Left cardiac atrium (tissue), 4 donors: ENCODE results near the gene CAPN2. TPM values are rescaled to one million over a fixed set of nuclear protein-coding genes. Genes with fewer than 3 reads are reported as not detected.
"Not testable (repeated sequence)": the region's sequence is repeated elsewhere in the genome, so short reads cannot be mapped to it uniquely, and the experiment has no call there.

Experiments used
- ATAC-seq, 2 donors: fragments of 200-7000 bp; cut with Tn5 transposase; one replicate each; pipeline ENCODE4 v1.9.1; 2020; ENCODE audit warnings: mild to moderate bottlenecking in 2 of 2, moderate library complexity in 2 of 2
- DNase-seq: peaks from one replicate; pipeline ENCODE4 v3.0.0-alpha.2; 2020
- intact Hi-C, 2 donors: fragments of 100-400 bp; cut with DNase I; formaldehyde crosslinking; loops; one replicate each; pipeline versions ENCODE4 v1.14.1 to v1.15.1; 2022 to 2023
- total RNA-seq, 2 donors: library from RNA; stranded (reverse); fragmentation: NEBNext Ultra II Directional; extraction: Animal tissue kit (Norgen Biotek cat#: 25700); gene quantifications; one replicate each; pipeline ENCODE4 v1.2.1, GENCODE V29; 2021
- donor health status: DM: no; HTN: yes; CAD: no.
- donor health status: DM: no; HTN: yes; CAD: no; lungs with severe emphysema.
- donor health status: DM: yes; HTN: yes; CAD: no.
- donor health status: Dilated cardiomyopathy.

Gene CAPN2
- total RNA-seq, 2 donors from 2014 or later: 89.1 to 107 TPM

DNA sequence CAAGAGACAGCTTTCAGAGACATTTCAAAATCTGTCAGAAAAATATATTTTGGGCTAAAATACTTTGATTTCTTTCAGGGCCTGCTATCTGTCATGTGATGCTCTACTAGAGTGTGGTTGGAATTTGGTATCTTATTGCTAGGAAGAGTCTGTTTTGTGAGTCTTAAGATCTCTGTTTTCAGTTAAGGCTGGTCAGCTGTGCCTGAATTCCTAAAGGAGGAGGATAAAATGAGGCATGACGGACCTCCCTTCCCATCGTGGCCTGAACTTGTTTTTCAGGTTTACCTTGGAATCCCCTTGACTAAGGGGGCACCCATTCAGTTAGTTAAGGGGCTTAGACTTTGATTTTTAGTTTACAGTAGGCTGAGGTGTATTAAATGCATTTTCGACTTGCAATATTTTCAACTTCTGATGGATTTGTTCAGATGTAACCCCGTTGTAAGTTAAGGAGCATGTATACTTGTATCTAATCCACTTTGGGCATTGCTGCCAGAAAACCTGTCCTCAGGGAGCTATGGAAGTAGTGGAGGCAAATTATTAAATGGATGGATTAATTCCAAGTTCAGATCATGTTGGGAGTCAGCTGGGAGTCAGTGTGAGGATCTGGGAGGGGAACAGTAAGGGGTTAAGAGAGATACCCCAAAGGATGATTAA is 18.3 kb downstream of the CAPN2 start:
- intact Hi-C loops: no loop called here
- no peak for DNase-seq
- no peak for ATAC-seq

DNA sequence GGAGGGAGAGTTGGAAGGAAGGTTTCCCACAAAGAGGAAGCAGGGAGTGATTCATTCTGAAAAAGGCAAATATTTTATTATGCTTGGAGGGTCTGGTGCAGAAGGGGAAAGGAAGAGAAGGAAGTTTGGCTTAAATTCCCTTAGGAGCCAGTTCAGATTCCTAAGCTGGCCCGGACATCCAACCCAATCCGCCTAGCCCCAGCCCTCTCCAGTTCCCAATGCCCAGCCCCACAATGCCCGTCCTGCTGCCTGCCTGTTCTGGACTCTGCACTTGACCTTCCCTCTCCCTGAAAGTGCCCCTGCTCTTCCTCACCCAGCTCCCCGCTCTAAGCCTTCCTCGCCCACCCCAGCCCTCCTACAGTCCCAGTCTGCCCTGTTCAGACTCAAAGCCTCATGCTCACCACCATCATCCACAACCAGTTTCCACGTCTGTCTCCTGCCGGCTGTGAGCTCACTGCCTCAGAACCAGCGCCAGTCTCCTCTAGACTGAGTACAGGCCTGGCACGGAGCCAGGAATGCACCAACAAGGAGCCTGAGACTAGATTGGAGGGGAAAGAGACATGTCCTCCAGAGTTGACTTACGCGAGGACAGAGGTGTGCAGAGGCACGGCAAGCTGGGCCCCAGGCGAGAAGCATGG is 18.9 kb downstream of the CAPN2 start:
- intact Hi-C loops: no loop called here
- peak; percentile 40 to 55 for ATAC-seq
- DNase-seq: peak; percentile 86

DNA sequence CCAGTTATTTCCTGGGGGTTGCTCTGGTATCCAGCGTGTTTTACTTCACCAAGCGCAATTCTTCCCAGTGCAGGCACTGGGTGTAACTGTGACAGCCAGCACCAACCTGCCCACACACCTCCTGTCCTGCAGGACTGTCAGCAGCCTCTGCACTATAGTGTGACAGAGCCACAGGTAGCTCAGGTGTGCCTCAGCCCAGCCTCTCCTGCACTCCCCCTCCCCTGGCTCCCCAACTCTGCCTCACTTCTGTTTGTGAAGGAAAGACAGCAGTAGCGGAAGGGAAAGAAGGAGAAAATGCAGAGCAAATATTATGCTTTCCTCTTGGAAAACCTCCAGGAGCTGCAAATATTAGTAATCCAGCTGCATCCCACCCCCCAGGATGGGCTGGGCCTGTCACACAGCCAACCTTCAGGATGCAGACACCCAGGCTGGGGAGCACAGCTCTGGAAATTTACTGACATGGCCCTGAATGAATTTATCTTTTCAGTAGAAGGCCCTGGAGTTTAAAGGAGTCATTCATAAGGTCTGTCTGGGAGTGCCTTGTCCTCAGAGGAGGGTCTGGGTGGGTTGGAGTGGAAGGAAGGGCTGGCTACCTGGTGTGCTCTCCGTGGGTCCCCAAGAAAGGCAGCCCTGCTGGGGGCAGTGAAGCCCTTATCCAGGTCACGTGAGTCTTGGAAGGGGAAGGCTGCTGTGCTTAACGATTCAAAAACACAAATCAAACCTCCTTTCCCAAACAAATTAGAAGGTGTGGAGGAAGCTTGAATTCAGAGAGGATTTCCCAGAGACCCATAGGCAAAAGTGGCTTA is 20.9 kb downstream of the CAPN2 start:
- intact Hi-C loops: no loop called here
- ATAC-seq (peak in 1 of 2 donors; percentile 56), DNase-seq (no peak)

DNA sequence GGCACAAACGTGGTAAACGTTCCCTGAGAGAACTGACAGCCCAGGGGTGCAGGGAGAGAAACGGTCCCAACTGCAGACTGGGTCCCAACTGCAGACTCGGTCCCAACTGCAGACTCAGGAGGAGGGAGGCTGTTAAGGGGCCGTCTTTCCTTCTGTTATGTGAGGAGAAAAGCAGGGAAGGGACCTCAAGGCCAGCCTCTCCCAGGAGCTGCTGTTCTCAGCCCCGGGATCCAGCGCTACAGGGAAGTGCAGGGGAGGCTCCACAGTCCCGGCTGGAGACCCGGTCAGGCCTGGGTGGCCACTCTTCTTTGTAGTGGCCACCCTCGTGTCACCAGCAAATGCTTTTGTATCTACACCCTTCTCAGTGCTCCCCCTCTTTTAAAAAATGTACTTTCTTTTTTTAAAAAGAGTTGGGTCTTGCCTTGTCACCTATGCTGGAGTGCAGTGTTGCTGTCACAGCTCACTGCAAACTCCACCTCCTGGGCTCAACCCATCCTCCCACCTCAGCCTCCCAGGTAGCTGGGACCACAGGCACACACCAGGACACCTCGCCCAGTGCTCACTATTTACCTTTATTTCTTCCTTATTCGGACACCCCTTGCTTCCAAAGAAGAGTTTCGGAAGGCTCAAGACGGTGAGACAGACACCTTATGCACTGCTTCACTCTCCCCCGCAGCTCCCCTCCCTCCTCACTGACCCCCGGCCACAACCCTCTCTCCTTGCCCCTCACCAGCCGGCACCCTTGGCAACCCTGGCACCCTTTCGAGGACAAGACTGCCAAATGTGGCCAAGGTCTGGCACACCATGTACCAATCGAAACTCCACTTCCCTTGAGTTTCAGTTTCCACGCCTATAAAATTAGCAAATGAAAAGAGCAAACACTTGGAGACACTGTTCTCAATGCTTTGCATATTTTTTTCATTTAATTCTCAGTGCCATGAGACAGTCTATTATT is 21.8 kb downstream of the CAPN2 start:
- ATAC-seq: peak in 1 of 2 donors; percentile 43
- intact Hi-C loops: no loop called here
- no peak for DNase-seq

DNA sequence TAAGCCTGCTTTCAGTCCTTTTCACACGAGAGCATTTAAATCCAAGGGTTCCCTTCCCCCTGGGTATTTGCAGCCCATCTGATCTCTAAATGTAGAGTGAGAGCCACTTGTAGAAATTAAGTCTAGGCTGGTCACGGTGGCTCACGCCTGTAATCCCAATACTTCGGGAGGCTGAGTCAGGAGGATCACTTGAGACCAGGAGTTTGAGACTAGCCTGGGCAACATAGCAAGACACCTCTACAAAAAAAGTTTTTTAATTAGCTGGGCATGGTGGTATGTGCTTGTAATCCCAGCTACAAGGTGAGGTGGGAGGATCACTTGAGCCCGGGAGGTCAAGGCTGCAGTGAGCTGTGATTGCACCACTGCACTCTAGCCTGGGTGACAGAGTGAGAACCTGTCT is 24.3 kb downstream of the CAPN2 start:
- ATAC-seq, intact Hi-C loops, DNase-seq: not testable (repeated sequence)

DNA sequence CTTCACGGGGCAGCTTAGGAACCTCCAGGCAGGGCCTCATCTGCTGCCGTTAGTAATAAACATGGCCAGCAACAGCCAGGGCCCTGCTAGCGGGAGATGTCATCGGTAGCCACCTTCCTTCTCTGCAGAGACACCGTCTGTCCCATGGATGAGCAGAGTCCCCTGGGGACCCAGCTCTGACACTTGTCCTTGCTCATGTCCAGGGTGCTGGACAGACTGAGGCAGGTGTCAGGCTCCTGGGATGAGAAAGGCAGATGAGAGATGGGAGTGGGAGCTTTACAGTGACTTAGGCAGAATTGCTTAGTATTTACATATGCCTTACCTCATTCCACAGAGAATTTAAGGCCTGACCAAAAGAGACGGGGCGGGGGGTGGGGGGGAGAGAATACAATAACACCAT is 25.0 kb downstream of the CAPN2 start:
- DNase-seq: no peak
- intact Hi-C loops: no loop called here
- ATAC-seq: no peak

DNA sequence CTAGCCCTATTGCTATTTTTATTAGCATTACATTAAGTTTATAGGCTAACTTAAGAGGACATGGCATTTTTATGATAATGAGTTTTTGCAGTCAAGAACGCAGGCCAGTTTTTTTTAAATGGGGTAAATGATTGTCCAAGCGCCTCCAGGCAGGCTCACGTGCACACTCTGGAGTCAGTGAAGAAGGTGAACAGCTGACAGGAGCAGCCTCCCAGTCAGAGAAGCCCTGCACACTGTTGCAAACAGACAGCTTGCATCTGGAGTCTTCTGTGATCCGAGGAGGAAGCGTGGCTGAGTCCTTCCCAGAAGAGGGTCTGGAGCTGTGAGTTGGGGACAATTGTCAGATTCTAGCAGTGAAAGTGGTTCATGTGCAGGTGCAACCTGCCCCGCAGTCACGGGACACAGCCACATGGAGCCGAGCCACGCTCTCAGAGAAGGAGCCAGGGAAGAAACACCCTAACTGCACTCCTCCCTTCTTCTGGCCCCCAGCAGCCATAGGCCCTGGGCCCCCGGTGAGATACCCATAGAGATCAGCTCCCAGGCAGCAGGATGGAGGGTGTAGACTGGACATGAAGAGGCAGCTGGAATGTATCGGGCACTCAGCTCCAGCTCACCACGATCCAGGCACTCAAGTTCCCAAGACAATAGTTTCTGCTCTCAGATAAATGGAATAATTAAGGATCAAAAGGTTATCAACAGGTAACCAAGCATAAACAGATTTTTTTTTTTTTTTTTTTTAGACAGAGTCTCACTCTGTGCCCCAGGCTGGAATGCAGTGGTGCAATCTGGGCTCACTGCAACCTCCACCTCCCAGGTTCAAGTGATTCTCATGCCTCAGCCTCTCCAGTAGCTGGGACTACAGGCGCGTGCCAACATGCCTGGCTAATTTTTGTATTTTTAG is 26.4 kb downstream of the CAPN2 start:
- intact Hi-C loops: no loop called here
- ATAC-seq (peak in 1 of 2 donors; percentile 32), DNase-seq (no peak)

DNA sequence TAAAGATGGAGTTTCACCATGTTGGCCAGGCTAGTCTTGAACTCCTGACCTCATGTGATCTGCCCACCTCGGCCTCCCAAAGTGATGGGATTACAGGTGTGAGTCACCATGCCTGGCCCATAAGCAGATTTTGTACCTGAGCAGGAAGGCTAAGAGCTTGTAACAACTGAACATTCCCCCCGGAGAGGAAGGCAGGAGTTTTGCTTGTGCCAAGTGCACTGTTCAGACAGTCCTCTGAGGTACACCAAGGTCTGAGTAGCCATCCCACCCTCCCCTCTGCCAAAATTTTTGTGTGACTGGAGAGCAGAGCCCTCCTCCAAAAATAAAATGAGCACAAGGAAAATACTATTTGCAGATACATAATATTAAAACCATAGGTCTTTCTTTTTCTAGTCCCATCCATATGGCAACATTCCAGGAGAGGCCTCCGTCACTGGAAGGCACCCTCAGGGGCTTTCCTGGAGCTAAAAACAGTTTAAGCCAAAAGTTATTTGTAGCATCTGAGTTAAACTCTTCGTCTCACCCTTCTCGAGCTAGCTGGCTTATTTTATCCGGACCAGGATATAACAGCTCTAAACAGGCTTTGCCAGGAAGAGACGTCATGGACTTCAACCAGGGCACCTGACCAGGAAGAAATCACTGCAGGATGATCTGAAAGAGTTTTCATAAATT is 27.2 kb downstream of the CAPN2 start:
- ATAC-seq: peak; percentile 62 to 69
- DNase-seq: no peak
- intact Hi-C loops: no loop called here

DNA sequence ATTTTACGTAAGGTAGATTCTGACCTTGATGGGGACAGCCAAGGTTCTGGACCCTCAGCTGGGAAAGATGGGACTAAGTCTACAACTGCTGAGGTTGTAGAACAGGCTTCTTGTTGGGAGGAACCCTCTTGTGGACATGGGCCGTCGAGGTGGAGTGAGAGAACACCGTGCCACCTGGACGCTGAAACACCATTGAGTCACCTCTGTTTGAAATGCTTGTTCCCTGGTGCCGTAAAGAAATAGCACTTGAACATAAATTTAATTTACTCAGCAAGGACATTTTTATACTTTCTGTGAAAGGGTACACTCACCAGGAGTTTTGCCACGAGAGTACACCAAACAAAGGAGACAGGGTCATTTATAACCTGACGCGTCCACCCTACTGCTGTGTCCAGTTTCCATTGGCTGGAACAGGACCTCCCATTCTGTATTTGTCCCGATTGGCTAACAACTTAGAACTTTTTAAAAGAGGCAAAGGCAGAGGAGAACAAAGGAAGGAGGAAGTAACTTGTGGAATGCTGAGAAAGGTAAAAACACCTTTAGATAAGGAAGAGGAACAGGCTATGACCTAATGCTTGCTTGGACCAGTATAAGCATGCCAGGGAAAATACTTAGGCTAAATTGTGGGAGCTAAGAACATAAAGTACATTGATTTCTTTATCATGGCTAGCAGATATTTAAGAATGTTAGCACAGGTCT is 27.8 kb downstream of the CAPN2 start:
- intact Hi-C loops, ATAC-seq, DNase-seq: not testable (repeated sequence)

DNA sequence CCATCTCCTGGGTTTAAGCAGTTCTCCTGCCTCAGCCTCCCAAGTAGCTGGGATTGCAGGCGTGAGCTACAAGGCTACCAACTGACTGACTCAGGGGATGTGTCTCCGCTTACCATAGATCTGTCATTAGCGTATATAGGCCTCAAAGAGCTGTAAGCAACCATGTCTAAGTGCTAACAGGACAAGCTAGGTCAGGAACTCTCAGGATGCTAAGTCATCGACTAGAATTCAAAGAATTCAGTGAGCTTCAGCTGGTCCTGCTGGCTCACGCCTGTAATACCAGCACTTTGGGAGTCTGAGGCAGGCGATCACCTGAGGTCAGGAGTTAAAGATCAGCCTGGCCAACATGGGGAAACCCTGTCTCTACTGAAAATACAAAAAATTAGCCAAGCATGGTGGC is 29.5 kb downstream of the CAPN2 start:
- intact Hi-C loops: no loop called here
- DNase-seq (no peak), ATAC-seq (no peak)

DNA sequence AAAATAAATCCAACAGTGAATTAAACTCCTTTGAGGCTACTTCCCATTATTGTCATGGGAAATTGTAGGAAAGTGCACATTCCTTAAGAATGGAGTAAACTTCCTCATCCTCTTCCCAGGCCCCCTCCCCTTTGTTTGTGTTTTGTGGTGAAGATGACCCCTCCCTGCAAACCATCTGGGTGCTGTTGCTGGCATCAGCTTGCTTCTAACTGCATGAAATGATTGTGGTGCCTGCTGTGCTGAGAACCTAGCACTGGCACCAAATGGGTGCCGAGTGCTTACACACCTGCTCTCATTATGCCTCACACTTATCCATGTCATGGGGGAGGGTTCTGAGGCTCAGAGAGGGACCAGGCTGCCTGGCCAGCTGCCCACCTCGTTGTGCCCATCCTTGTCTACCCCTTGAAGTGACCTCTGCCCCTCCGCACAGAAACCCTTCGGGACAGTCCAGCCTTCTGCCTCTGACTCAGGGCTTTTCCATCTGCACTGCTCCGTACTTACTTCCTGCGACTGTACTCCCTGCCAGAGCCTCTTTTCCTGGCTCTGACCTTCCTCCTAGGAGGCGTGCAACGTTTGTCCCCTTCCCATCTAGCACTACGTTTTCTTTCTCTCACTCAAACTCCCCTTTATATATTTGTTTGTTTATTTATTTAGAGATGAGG is 30.6 kb downstream of the CAPN2 start:
- DNase-seq: no peak
- ATAC-seq: peak in 1 of 2 donors; percentile 14
- intact Hi-C loops: no loop called here

DNA sequence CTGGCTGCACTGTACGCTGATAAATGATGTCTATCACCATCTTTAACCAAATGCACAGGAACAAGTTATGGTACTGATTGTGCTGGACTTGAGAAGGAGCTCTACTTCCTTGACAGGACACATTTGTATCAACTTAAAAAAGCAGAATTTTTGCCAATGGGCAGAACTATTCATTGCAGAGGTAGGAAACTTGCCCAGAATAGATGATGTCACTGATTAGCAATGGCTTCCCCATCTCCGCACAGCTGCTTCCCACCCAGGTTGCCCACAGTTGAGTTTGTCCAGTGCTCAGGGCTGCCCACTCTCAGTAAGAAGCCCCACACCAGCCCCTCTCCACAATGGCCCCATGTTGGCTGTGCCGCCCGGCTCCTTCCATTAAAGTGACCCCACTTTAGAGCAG is 33.4 kb downstream of the CAPN2 start:
- intact Hi-C loops: loop anchor here in 1 of 2 donors (5.0 kb wide), 1 partner anchor 33 kb away; the partner anchor contains the start of gene CAPN2
- DNase-seq (no peak), ATAC-seq (no peak)

DNA sequence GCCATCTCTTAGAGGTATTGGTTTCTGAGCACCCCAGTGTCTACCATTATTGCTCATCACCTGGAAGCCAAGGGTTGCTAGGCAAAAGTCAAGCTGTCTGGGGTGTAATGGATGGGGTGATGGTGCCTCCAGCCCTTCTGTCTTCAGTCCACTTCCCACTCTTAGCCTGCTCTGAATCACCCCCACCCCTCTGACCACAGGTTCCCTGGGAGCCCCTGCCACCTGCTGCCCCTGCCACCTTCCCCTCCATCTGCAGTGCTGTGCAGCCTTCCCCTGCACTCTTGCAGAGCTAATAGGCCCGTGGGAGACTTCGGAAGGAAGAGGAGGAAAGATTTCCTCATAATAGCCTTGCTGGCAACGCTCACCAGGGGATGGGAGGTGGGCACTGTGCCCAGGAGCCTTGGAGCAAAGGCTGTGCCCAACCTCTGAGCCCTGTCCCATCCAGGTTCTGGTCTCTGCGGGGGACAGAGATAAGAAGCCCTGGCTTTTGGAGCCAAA is 35.5 kb downstream of the CAPN2 start:
- DNase-seq (peak; percentile 65), ATAC-seq (peak; percentile 42 to 48)
- intact Hi-C loops: loop anchor here in 1 of 2 donors (5.0 kb wide), 1 partner anchor 36 kb away; the partner anchor contains the start of gene CAPN2

DNA sequence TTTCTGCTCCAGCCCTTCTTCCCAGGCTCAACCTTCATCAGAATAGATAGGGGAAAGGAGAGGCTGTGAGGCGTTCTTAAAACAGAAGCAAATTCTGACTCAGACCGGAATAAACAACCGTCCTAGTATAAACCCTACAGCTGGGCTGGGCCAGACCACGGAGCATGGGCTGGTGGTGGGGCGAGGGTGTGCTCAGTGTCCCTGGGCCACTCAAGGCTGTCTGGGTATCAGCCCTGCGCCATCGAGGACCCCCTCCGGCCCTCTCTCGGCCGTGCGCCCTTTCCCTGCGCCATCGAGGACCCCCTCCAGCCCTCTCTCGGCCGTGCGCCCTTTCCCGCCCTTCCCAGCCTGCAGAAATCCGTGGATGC is 36.0 kb downstream of the CAPN2 start:
- ATAC-seq (peak; percentile 50 to 82), DNase-seq (no peak)
- intact Hi-C loops: loop anchor here in 1 of 2 donors (5.0 kb wide), 1 partner anchor 36 kb away; the partner anchor contains the start of gene CAPN2

DNA sequence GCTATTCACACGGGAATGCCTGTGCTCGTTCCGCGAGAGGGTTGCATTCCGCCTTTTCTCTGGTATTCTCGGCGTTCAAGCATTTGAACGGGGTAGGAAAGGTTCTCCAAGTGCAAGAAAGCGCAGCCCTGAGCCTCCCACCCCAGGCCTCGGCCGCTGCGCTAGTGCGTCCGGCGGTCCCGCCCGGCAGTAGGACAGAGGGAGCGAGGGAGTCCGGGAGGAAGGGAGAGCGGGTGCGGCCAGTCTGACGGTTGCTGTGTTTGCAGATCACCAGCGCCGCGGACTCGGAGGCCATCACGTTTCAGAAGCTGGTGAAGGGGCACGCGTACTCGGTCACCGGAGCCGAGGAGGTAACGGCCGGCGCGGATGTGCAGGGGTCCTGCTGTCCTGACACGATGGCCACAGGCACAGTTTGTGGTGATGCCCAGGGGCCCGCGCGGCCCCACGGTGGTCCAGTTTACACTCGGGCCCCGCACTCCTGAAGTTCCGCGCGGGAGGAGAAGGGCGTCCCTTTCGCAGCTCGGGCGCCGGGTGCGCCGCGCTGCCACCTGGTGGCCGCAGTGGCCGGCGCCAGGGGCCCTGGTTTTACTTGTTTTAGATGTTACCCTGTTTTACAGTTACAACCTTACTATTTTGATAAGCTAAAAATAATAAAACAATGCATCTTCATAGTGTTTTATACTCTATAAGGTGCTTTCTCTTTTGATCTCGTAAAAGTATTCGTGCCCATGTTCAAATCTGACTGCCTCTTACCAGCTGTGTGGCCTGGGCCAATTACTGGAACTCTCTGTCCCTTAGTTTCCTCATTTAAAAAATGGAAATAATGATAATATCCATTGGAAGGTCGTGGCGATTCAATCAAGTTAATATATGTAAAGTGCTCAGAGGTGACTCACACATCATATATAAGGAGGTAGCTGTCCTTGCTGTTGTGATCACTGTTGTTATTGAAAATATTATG is 36.7 kb downstream of the CAPN2 start:
- ATAC-seq: peak; percentile 88 to 89

More for the DNA sequence above, 36.7 kb downstream of the CAPN2 start:
- peak; percentile 72 for DNase-seq
- intact Hi-C loops: loop anchor here (1.0 to 5.0 kb wide), 3 partner anchors 37 to 51 kb away; partner anchors contain the start of gene CAPN2 (in 2 of the 2)
